Left ventricle myocardium superior (tissue), 1 donor: ENCODE results near the gene CRACR2A. TPM values are rescaled to one million over a fixed set of nuclear protein-coding genes. Genes with fewer than 3 reads are reported as not detected.

Experiments used
- ATAC-seq: fragments of 200-7000 bp; cut with Tn5 transposase; one replicate; pipeline ENCODE4 v1.9.1; 2020; ENCODE audit warnings: mild to moderate bottlenecking, moderate library complexity
- DNase-seq: peaks from one replicate; pipeline ENCODE4 v3.0.0-alpha.2; 2020
- intact Hi-C: fragments of 100-400 bp; cut with micrococcal nuclease; formaldehyde crosslinking; loops from one replicate; pipeline ENCODE4 v1.11.0; 2022
- total RNA-seq: library from RNA; stranded (reverse); fragmentation: NEBNext Ultra II Directional; extraction: Animal tissue kit (Norgen Biotek cat#: 25700); gene quantifications from one replicate; pipeline ENCODE4 v1.2.1, GENCODE V29; 2021
- donor health status: DM: no; HTN: yes; CAD: no; lungs with severe emphysema.

Gene CRACR2A
- total RNA-seq, 1 donor from 2014 or later, result 2.5 TPM

GRCh38 chr12:3631272-3631637, 121.7 kb downstream of the CRACR2A start:
- ATAC-seq (no peak), DNase-seq (no peak)
- intact Hi-C loops, result no loop called here

DNA sequence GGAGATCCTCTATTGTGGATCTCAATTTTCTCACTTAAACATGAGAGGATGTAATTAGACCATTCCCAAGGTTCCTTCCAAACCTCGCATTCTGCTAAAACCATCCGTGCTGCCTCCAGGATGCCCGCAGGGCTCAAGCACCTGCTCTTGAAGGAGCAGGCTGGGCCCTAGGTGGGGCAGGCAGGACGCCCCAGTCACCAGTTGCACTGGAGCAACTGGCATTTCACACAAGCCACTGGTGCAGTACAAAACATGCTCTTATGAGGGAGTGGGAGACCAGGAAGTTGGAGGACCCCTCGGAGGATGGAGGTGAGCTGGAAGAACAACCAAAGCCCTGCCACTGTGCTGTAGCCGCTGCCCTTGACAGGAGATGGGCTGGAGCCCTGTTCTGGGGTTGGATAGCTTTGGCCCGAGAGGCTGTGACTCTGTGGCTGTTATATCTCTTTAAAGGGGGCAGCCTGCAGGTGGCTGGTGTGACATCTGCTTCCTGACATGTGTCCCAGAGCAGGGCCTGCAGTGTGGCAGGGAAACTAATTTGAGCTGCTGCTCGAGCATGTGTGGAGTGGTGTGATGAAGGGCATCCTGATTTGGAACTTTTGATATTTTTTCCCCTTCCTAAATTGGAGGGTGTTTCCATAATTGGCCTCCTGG, 122.2 kb downstream of the CRACR2A start:
- no peak for ATAC-seq
- intact Hi-C loops, result no loop called here

DNA sequence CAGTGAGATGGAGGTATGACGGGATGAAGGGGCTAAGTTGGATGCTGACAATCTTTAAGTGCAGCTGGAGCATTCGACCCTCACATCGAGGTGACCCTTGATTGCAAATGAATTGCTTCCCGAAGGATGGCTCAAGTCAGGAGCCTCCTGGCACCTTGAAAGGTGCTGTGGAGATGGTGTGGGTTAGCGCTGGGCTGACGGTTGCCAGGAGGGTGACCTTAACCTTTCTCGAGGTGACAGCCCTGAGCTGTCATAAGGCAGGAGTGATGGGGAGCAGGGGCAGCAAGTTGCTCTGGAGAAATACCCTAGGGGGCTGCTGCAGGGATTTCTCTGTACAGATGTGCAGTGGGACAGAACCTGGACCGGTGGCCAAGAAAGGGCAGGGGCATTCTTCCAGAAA, 122.8 kb downstream of the CRACR2A start:
- intact Hi-C loops, result no loop called here
- ATAC-seq (peak; percentile 16), DNase-seq (no peak)

More for the DNA sequence above, 122.2 kb downstream of the CRACR2A start:
- no peak for DNase-seq

DNA sequence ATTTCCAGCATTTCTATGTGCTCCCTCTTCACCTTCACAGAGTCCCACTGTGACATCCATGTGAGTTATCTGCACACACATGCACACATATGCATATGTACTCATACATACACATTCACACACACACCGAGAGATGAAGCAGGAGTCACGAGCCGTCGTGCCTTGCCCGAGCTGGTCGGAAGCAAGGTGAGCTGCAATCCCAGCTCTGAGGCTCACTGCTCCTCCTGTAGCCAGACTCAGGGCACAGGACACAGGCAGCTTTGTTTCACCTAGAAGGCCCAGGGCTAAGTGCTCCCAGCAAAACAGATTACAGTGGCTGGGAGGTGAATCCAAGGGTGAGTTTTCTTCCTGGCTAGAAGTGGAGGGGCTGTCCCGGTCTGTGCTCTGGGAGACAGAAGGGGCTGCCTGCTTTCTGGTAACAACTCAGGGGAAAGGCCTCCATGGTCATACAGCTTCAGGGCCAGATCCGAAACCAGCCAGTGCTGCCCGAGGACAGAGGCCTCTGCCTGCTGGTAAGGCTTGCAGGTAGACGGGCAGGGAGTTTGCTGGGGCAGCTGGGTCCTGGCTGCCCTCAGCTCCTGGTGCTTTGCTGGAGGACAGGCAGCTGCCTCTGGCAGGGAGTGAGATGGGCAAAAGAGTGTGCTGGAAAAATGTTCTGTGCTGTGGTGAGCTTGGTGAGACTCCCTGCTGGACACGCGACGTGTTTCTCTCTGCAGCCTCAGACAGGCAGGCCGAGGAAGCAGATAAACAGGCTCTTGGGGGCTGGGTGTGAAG, 123.7 kb downstream of the CRACR2A start:
- intact Hi-C loops, result no loop called here
- DNase-seq, result no peak
- peak; percentile 75 for ATAC-seq

DNA sequence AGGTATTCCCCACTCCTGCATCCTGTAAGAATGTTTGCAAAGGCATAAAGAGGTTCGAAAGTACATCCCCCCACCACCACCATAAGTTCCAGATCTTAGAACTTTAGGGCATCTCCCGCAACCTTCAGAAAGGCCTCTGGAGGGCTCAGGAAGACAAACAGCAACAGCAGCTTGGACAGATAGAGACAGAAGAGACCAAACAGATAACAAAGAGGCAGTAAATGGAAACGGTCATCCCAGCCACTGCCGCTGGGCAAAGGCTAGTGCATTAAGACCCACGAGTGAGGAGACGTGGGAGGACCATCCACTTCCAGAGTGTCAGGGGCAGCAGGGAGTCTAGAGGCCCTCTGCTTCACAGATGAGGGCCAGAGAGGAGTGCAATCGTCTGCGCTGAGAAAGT, 124.3 kb downstream of the CRACR2A start:
- intact Hi-C loops, result no loop called here
- DNase-seq (no peak), ATAC-seq (no peak)

DNA sequence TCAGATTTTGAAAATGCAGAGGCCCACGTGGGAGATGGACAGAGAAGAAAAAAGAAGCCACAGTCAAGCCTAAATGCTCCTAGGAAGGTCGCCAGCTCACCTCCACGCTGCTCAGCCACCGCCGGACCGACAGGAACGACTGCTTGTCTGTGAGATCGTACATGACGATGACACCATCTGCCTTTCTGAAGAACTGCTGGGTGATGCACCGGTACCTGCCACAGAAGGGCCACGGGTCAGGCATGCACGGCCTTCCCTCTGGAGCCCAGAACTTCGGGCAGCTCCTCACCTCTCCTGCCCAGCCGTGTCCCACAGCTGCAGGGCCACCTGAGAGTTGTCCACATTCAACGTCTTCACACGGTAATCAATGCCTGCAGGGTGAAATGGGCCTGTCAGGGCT, 125.6 kb downstream of the CRACR2A start:
- intact Hi-C loops, result no loop called here
- ATAC-seq (no peak), DNase-seq (no peak)

DNA sequence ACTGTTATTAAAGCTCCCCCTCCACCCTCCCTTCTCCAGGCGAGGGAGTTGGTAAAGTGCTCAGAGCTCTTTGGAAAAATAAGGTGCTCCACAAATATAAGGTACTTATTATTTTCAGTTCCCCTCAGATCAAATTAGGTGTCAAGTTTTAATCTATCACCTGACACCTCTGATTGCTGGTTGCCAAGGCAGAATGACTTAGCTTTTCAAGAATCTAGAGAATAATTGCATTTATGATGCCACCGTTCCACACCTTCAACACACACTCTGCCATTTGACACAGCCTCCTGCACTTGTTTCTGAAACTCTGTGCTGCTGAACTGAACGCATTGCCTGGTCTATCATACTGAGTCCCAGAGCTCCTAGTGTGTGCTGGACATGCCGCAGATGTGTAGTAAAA, 128.6 kb downstream of the CRACR2A start:
- intact Hi-C loops, result no loop called here
- ATAC-seq (no peak), DNase-seq (no peak)

DNA sequence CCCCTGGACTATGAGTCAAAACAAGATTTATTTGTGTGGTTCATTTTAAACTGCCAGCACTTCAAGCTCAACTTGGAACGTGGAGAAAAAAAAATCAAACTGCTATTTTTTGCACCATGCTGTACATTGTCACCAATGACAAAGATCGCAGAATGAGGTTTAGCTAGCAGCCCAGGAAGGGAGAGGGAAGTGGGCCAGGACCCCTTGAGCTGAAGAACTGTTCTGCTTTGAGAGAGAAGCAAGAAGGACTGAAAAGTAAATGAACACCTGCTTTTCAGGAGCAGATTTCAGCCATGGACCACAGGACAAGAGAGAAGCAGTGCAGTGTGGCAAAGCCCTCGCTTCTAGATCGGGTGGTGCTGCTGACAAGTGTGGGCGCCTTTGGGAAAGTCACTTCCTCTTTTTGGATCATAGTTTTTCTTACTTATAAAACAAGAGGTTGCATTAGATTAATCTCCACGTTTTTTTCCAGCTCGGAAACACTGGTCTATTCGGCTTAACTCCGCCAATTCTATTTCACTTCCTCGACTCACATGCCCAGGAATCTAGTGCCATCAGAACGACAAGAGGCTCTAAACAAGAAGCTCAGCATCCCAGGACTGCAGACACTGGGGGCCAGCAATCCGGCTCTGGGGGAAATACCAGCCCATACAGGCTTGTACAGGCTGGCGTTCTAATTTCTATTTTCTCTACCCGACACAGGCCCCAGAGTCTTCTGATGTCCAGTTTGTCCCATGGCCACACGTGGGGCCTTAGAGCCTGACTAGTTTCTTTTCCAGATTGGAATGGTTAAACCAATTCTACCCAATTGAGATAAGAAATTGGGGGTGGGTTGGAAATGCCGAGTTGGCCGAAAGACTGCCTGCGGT, 129.9 kb downstream of the CRACR2A start:
- DNase-seq (no peak), ATAC-seq (no peak)
- intact Hi-C loops, result no loop called here

DNA sequence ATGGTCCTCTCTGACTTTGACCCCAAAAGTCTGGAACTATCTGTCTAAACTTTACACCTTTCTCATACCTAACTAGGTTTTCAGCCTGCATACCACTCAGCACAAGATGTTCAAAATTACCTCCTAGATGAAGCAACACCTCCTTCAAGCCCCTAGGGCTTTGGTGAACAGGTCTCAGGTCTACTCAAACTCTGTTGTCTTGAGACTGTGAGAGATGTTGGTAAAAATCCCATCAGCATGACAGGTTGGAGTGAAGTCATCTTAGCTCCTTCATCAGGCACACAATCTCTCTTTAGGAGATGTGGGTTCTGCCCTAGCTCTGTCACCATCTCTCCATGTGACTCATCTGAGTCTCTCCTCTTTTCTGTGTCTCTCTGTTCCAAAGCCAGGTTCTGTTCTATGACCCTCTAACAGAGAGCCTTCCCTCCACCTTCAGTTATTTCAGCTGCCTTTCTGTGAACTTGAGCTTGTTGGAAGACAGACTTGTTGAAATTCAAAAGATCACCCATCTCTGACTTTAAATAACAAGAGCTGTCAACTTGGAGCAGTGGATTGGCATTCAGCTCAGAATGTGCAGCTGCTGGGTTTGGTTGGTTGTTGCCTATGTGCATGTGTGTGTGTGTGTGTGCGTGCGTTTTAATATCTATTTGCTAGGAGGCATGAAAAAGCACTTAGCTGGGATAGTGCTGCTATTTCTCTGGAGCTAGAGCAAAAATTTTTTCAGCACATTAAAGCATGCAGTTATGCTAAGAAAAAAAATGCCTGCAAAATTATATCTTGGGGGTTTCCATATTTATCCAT, 130.7 kb downstream of the CRACR2A start:
- intact Hi-C loops, result no loop called here
- DNase-seq, result no peak
- no peak for ATAC-seq

GRCh38 chr12:3620856-3621255, 132.1 kb downstream of the CRACR2A start:
- intact Hi-C loops, result no loop called here
- no peak for ATAC-seq
- no peak for DNase-seq

GRCh38 chr12:3617565-3617964, 135.3 kb downstream of the CRACR2A start:
- intact Hi-C loops, result no loop called here
- no peak for DNase-seq
- ATAC-seq, result no peak

DNA sequence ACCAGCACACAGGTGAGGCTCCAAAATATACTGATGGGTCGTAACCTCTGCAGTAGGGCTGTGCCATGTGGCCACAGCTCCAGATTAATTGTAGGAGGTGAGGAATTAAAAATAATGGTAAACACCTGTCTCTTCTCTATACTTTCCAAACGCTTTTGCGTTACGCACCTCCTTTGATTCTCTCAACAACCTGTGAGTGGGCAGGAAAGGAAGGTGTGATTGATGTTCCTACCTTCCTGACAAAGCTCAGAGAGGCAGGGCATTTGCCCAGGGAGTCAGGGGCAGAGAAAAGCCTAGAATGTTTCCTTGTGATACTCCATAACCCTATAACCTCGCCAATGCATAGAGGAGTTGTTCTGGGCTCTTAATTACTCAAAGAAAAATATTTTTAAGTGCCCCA, 137.0 kb downstream of the CRACR2A start:
- intact Hi-C loops, result no loop called here
- no peak for DNase-seq
- no peak for ATAC-seq

DNA sequence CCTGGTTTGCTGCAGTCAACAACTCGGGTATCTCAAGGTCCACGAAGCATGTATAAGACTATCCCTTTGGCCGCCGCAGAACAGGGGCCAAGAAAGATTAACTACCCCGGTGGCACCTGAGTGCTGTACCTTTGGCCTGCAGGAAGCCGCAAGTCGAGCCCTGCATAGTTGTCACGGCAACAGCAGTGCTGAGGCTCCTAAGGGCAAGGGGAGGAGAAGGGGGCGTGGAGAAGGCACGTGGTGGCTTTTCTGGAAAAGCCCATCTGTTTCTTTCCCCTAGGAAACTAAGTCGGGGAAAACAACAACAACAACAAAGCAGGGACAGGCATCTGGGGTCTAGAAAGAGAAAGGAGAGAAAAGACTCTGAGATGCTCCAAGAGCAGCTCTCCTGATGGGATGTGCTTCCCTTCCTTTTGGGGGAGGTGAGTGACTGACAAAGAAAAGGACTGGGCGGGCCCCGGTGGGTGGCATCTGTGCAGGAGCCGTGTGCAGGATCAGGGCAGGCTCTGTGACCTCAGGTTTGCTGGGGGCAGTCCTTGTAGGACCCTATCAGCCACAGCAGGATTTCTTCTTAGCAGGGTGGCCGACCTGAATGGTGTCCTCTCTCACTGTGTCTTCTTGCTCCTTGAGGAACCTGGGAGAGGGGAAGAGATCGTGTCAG, 138.0 kb downstream of the CRACR2A start:
- DNase-seq, result no peak
- intact Hi-C loops, result no loop called here
- ATAC-seq, result no peak

GRCh38 chr12:3613641-3614395, 139.1 kb downstream of the CRACR2A start:
- ATAC-seq, result no peak
- no peak for DNase-seq
- intact Hi-C loops, result no loop called here

GRCh38 chr12:3611860-3612703, 140.8 kb downstream of the CRACR2A start:
- ATAC-seq (peak; percentile 89), DNase-seq (no peak)
- intact Hi-C loops, result no loop called here

DNA sequence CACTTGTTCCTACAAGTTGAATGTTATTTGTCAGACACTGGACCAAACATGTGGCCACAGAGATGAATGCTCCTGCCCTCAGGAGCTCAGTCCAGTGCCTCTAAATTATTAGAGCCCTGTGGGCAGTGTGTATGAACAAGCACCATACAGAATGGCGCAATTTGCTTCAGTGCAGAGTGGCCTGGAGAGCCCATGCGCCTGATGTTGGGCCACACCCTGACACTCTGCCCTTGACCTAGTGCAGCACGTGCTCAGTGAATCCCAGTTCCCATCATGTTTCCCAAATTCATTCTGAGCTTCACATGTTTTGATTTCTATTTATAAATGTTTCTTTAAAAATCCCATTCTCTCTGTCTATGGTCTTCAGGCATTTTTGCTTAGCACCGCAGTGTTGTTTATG, 145.1 kb downstream of the CRACR2A start:
- DNase-seq (no peak), ATAC-seq (no peak)
- intact Hi-C loops, result no loop called here

DNA sequence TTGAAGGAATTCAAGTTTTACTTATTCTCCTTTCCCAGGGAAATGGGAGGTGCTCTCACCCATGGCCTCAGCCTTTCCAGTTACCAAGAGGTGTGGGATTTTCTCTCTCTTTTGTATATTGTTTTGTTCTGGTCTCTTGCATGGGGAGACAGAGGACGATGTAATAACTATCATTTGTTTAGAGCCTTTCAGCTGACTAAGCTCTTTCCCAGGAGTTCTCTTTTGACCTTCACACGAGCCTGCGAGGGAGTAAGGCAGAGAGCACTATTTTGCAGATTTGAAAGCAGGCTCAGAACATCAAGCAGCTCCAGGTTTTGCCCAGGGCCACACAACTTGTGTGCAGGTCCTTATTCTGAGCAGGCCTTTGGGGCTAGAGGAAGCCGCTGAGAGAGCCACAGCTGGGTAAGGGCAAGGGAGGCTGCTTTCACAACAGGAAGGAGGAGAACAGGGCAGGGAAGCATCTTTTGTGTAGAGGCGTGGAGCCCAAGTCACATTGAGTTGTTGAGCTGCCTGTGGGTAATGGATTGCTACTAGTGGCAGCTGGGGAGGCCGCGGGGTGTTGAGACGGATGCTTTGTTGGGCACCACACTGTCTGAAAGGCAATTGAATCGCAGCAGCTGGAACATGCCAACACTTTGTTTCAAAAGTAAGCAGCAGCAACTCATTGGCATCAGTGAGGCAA, 145.7 kb downstream of the CRACR2A start:
- intact Hi-C loops, result no loop called here
- ATAC-seq, result no peak
- DNase-seq, result no peak
